ENCODE measurements around the gene MNT.
A peak's percentile ranks its signal among the peaks of the same experiment; 100 is the strongest.

The MNT gene

DNA sequence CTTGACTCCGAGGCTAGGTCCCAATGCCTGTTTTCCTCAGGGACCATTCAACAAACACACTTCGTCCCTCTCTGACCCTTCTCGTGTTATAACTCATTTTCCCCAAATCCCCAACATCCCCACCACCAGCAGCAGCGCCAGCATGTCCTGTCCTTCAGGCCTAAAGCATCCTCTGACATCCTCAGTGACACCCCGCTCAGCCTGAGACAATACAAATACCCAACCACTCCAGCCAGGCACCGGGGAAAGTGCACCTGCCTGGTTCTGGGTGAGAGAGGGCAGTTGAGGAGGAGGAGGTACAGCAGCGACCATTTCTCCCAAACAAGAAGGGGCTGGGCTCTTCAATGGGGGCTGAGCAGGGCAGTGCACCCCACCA, 4.7 kb downstream of the MNT start:
- TF ChIP-seq POLR2A (IDR thresholded peaks at IDR 0.05; ENCODE audit: low read depth, low read length), result no peak
- no peak for FAIRE-seq
- DNase-seq (ENCODE audit: insufficient read length, low spot score), result no peak

DNA sequence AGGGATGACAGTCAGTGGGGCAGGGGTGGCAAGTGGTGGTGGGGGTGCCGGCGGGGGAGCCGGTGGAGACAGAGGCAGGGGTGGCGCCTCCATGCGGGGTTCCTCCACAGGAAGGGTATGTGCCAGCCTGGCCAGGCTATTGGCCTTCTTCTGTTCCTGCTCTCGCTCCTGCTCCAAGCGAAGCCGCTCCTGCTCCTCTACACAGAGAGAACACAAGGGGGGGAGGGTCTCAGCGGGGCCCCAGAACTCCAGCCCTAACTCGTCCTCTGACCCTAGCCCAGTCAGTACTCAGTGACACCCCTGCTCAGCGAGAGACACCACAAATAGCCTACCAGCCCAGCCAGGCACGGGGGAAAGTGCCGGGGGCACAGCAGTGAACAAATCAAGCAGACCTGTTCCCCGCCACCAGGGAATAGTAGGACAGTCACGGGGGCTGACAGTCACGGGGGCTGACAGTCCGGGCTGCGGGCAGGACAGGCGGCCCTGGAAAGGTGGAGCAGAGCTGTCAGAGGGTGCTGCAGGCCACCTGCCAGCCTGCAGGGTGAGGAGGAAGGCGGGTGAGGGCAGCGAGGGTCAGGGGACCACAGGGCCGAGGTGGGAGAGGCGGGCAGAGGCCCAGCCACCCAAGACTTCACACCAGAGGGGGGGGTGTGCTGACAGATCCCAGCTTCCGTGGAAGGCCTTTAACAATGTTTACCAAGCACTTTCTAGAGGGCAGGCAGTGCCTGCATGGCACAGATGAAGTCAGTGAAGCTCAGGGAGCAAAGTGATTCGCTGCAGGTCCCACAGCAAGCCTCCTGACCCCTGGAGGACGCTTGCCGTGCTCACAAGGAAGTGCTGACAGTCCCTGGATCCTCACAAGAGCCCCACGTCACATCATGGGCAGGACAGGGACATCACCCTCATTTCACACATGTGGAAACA, 5.3 kb downstream of the MNT start:
- FAIRE-seq (no peak), DNase-seq (ENCODE audit: insufficient read length, low spot score) (no peak)
- no peak for TF ChIP-seq POLR2A (IDR thresholded peaks at IDR 0.05; ENCODE audit: low read depth, low read length)

GRCh38 chr17:2394775-2395201, 6.1 kb downstream of the MNT start:
- no peak for TF ChIP-seq POLR2A (IDR thresholded peaks at IDR 0.05; ENCODE audit: low read depth, low read length)
- FAIRE-seq (no peak), DNase-seq (ENCODE audit: insufficient read length, low spot score) (no peak)

- FAIRE-seq (no peak), DNase-seq (ENCODE audit: insufficient read length, low spot score) (no peak)
- no peak; the same call in none of the 2 replicates for TF ChIP-seq POLR2A (IDR thresholded peaks at IDR 0.05; ENCODE audit: low read depth, low read length)
These were observed 6.7 kb downstream of the MNT start for GRCh38 chr17:2393954-2394749.

- no peak for FAIRE-seq
- TF ChIP-seq POLR2A (IDR thresholded peaks at IDR 0.05; ENCODE audit: low read depth, low read length), result peak; percentile 36
- DNase-seq (ENCODE audit: insufficient read length, low spot score), result peak; percentile 86
These were observed 7.5 kb downstream of the MNT start for GRCh38 chr17:2393174-2393953.

GRCh38 chr17:2392252-2393173, 8.3 kb downstream of the MNT start:
- no peak for FAIRE-seq
- peak; percentile 95 for DNase-seq (ENCODE audit: insufficient read length, low spot score)
- TF ChIP-seq POLR2A (IDR thresholded peaks at IDR 0.05; ENCODE audit: low read depth, low read length), result peak; percentile 32; the same call in 1 of the 2 replicates

- TF ChIP-seq POLR2A (IDR thresholded peaks at IDR 0.05; ENCODE audit: low read depth, low read length), result no peak
- no peak for FAIRE-seq
- no peak for DNase-seq (ENCODE audit: insufficient read length, low spot score)
These were observed 9.1 kb downstream of the MNT start for GRCh38 chr17:2391597-2392251.

- no peak for DNase-seq (ENCODE audit: insufficient read length, low spot score)
- no peak for FAIRE-seq
- TF ChIP-seq POLR2A (IDR thresholded peaks at IDR 0.05; ENCODE audit: low read depth, low read length), result no peak
These were observed 10.5 kb downstream of the MNT start for GRCh38 chr17:2390199-2390836.

DNA sequence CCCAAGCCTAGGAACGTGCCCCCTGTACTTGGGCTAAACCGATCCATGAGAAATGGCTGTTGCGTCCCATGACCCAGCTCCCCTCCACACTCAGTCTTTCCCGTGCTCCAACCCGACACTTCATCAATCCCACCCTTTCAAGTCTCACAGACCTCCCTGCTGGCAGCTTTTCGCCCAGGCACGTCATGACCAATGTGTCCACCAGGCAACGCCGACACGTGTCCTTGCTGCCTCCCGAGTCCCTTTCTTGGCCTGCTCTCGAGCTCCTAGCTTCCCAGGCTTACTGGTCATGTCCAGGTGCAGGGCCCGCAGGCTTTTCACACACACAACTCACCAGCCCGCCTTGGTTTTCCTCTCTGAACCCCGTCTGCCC, 12.2 kb downstream of the MNT start:
- DNase-seq (ENCODE audit: insufficient read length, low spot score) (no peak), FAIRE-seq (no peak)
- TF ChIP-seq POLR2A (IDR thresholded peaks at IDR 0.05; ENCODE audit: low read depth, low read length), result no peak

- no peak for TF ChIP-seq POLR2A (IDR thresholded peaks at IDR 0.05; ENCODE audit: low read depth, low read length)
- no peak for FAIRE-seq
- DNase-seq (ENCODE audit: insufficient read length, low spot score), result no peak
These were observed 12.7 kb downstream of the MNT start for GRCh38 chr17:2388020-2388682.

Measured in H54 (cell line).